Ammon's horn (tissue), 1 donor: ENCODE data around the gene GALNTL6.

Experiments
- DNase-seq: peaks from one replicate; pipeline ENCODE4 v3.0.0-alpha.2; 2016; ENCODE audit warnings: low spot score

Gene GALNTL6

GRCh38 chr4:172124656-172125308 lies 311.6 kb downstream of the GALNTL6 start:
- DNase-seq, result no peak

- DNase-seq, result no peak
Observed at GRCh38 chr4:172125443-172125842, 312.2 kb downstream of the GALNTL6 start.

- DNase-seq, result no peak
Observed at GRCh38 chr4:172127168-172127567, 314.0 kb downstream of the GALNTL6 start.

GRCh38 chr4:172129593-172129992 lies 316.4 kb downstream of the GALNTL6 start:
- no peak for DNase-seq

GRCh38 chr4:172134521-172134920 lies 321.3 kb downstream of the GALNTL6 start:
- no peak for DNase-seq

- no peak for DNase-seq
Observed at GRCh38 chr4:172141025-172141424, 327.8 kb downstream of the GALNTL6 start.

- DNase-seq, result no peak
Observed at GRCh38 chr4:172142281-172142741, 329.1 kb downstream of the GALNTL6 start.

- DNase-seq, result no peak
Observed at GRCh38 chr4:172143605-172144314, 330.6 kb downstream of the GALNTL6 start.

GRCh38 chr4:172147687-172148086 lies 334.5 kb downstream of the GALNTL6 start:
- DNase-seq, result no peak

GRCh38 chr4:172149329-172149728 lies 336.1 kb downstream of the GALNTL6 start:
- no peak for DNase-seq

- no peak for DNase-seq
Observed at GRCh38 chr4:172152284-172152683, 339.1 kb downstream of the GALNTL6 start.

GRCh38 chr4:172153719-172154118 lies 340.5 kb downstream of the GALNTL6 start:
- no peak for DNase-seq

- DNase-seq, result no peak
Observed at GRCh38 chr4:172155838-172156345, 342.7 kb downstream of the GALNTL6 start.

GRCh38 chr4:172157946-172158345 lies 344.7 kb downstream of the GALNTL6 start:
- DNase-seq, result no peak

GRCh38 chr4:172163215-172163614 lies 350.0 kb downstream of the GALNTL6 start:
- DNase-seq, result no peak

- no peak for DNase-seq
Observed at GRCh38 chr4:172168888-172169287, 355.7 kb downstream of the GALNTL6 start.

GRCh38 chr4:172169871-172170270 lies 356.7 kb downstream of the GALNTL6 start:
- no peak for DNase-seq

GRCh38 chr4:172173206-172173605 lies 360.0 kb downstream of the GALNTL6 start:
- DNase-seq, result no peak

GRCh38 chr4:172177382-172177781 lies 364.2 kb downstream of the GALNTL6 start:
- no peak for DNase-seq

- no peak for DNase-seq
Observed at GRCh38 chr4:172188248-172188988, 375.2 kb downstream of the GALNTL6 start.

- DNase-seq, result peak; percentile 50
Observed at GRCh38 chr4:172202480-172203076, 389.4 kb downstream of the GALNTL6 start.

- peak; percentile 4 for DNase-seq
Observed at GRCh38 chr4:172207258-172207657, 394.1 kb downstream of the GALNTL6 start.
